ENCODE measurements around the gene ASB18. TPM values are rescaled to one million over a fixed set of nuclear protein-coding genes. Genes with fewer than 3 reads are reported as not detected.

The ASB18 gene
- total and polyA plus RNA-seq, 2 of the 8 experiments (the other 6 are each of a cell fraction or from before 2014, with no cell fraction given) = not detected

GRCh38 chr2:236155406-236155805, 108.8 kb downstream of the ASB18 start:
- peaks cover 7% of the 10 kb centered on the region; the same call in 1 of the 2 replicates for H3K23me2 ChIP-seq (ENCODE audit: low read depth, low read length)
- H2BK20ac ChIP-seq (ENCODE audit: low read length) = no peak overlapping the region
- H3K9me3 ChIP-seq (ENCODE audit: insufficient read depth in 2 of 2, low read depth in 1 of 2, low read length in 1 of 2) = no peaks in the 10 kb centered on the region; a peak in 2 of 4 replicates
- H3K27me3 ChIP-seq (replicated peaks in 1 of 4; ENCODE audit: control insufficient read depth in 3 of 4, extremely low read depth in 1 of 4, insufficient read depth in 3 of 4, low read length in 3 of 4) = peaks cover 28 to 54% (median 46%) of the 10 kb centered on the region in 4 experiments
- H2BK12ac ChIP-seq (ENCODE audit: low read depth, low read length) = no peak overlapping the region
- H4K91ac ChIP-seq (replicated peaks; ENCODE audit: insufficient read length, low read length) = no peak overlapping the region
- no peak overlapping the region for H2BK15ac ChIP-seq (ENCODE audit: low read length)
- H3K79me1 ChIP-seq (ENCODE audit: low read depth, low read length) = no peaks in the 10 kb centered on the region
- no peak overlapping the region for H4K5ac ChIP-seq (ENCODE audit: insufficient read length, low read depth, low read length)
- WGBS, 2 experiments (ENCODE audit: extremely low coverage in 1 of 2, insufficient coverage in 1 of 2, insufficient read length in 1 of 2, insufficient replicate concordance in 2 of 2, low coverage in 1 of 2, low lambda C conversion rate in 2 of 2, missing lambda C conversion rate in 1 of 2) = 83% methylated on average over 3 of the region's 3 CpGs; no CpG with 5 or more reads in 1 of the 2 experiments
- no peak overlapping the region for H3K9ac ChIP-seq (replicated peaks in 1 of 4; ENCODE audit: extremely low read depth in 1 of 4, low read depth in 3 of 4, low read length in 3 of 4)
- H3K36me3 ChIP-seq (ENCODE audit: control insufficient read depth in 2 of 4, insufficient read depth in 4 of 4, low read length in 3 of 4) = no peaks in the 10 kb centered on the region
- no peak overlapping the region for H3K4me2 ChIP-seq (ENCODE audit: insufficient read depth in 1 of 2, low read depth in 2 of 2, low read length in 2 of 2)
- H3K56ac ChIP-seq (replicated peaks; ENCODE audit: insufficient read length, low read depth, low read length) = no peak overlapping the region
- no peak overlapping the region for H3K4me3 ChIP-seq (ENCODE audit: extremely low read depth in 1 of 4, insufficient read depth in 2 of 4, low read depth in 3 of 4, low read length in 4 of 4)
- H3K4me1 ChIP-seq (replicated peaks in 1 of 4; ENCODE audit: control insufficient read depth in 3 of 4, insufficient read depth in 4 of 4, low read length in 3 of 4) = peaks cover 0 to 19% (median 13%) of the 10 kb centered on the region in 4 experiments; a peak in 6 of 7 replicates
- H3K18ac ChIP-seq (ENCODE audit: extremely low read depth, low read length) = no peak overlapping the region
- DNase-seq (ENCODE audit: low read depth in 1 of 2, low spot score in 2 of 2) = no peak
- H2AK5ac ChIP-seq (ENCODE audit: low read depth, low read length) = no peak overlapping the region
- POLR2A ChIA-PET (ENCODE audit: partially characterized antibody) = no interaction called here
- H3K14ac ChIP-seq (ENCODE audit: insufficient read length) = no peak overlapping the region
- H3K79me2 ChIP-seq (ENCODE audit: control insufficient read depth in 1 of 2, insufficient read depth in 2 of 2, low read length in 2 of 2) = no peaks in the 10 kb centered on the region
- H2BK5ac ChIP-seq (ENCODE audit: low read depth, low read length) = no peak overlapping the region
- H2AFZ ChIP-seq (ENCODE audit: low read length) = no peak overlapping the region
- no peaks in the 10 kb centered on the region for H4K20me1 ChIP-seq (replicated peaks in 1 of 2; ENCODE audit: control insufficient read depth in 1 of 2, insufficient read depth in 2 of 2, low read length in 2 of 2)
- FAIRE-seq = no peak
- H4K8ac ChIP-seq (ENCODE audit: extremely low read depth, insufficient read depth, low read length) = no peak overlapping the region
- CTCF ChIA-PET (ENCODE audit: partially characterized antibody) = interaction anchor here (1.0 to 6.9 kb wide), 8 partner anchors 11 to 191 kb away, joined by 3 to 50 read pairs (median 4); no protein-coding TSS in a partner anchor
- no peak overlapping the region for H3K27ac ChIP-seq (ENCODE audit: low read depth, low read length)
- no peak overlapping the region for H2BK120ac ChIP-seq (replicated peaks; ENCODE audit: low read depth, low read length)
- no peak overlapping the region for H3K4ac ChIP-seq (replicated peaks; ENCODE audit: insufficient read length, low read depth, low read length)
- no peak overlapping the region for H3K23ac ChIP-seq (ENCODE audit: insufficient read length)
- no peak for TF ChIP-seq CTCF (IDR thresholded peaks at IDR 0.05; ENCODE audit: control extremely low read depth in 1 of 3, insufficient read depth in 1 of 3, low read depth in 1 of 3, low read length in 3 of 3)
- no peak for TF ChIP-seq CBX5 (IDR thresholded peaks at IDR 0.05; ENCODE audit: low read depth, low read length)
- TF ChIP-seq TAF1 (IDR thresholded peaks at IDR 0.05; ENCODE audit: low read depth, low read length) = no peak
- TF ChIP-seq CEBPB (IDR thresholded peaks at IDR 0.05; ENCODE audit: low read depth, low read length) = no peak
- no peak for TF ChIP-seq CHD1 (IDR thresholded peaks at IDR 0.05; ENCODE audit: low read depth, low read length)
- TF ChIP-seq EZH2 (IDR thresholded peaks at IDR 0.05; ENCODE audit: low read depth, low read length, severe bottlenecking) = no peak
- no peak for TF ChIP-seq ATF3 (IDR thresholded peaks at IDR 0.05; ENCODE audit: insufficient read depth, low read depth, low read length)
- TF ChIP-seq FOSL1 (IDR thresholded peaks at IDR 0.05; ENCODE audit: insufficient read depth, low read depth, low read length) = no peak
- no peak for TF ChIP-seq RXRA (IDR thresholded peaks at IDR 0.05; ENCODE audit: insufficient read depth, low read depth, low read length)
- no peak for TF ChIP-seq CREB1 (IDR thresholded peaks at IDR 0.05)
- TF ChIP-seq MAFK (IDR thresholded peaks at IDR 0.05; ENCODE audit: low read depth, low read length) = no peak

Data from H1 (cell line).